Nucleus accumbens (tissue), 56 donors: ENCODE results near the gene MT1G.

Experiments
- DNase-seq, 56 donors: peaks; one replicate each; lab custom pipeline; 2025; lab: John Stamatoyannopoulos, UW

Gene MT1G

GRCh38 chr16:56640076-56640475, 27.8 kb downstream of the MT1G start:
- DNase-seq: no peak

- no peak for DNase-seq
These were observed 28.8 kb downstream of the MT1G start for GRCh38 chr16:56639045-56639444.

GRCh38 chr16:56637814-56638750, 29.8 kb downstream of the MT1G start, which contains the start of gene MT1A:
Gene MT1A, plus strand, starts transcription at chr16:56638666. Its CDS starts 73 bp downstream, at chr16:56638739.
- peak in 25 of 56 donors; percentile 8 to 73 (median 29) for DNase-seq

- DNase-seq: no peak
These were observed 31.1 kb downstream of the MT1G start for GRCh38 chr16:56636616-56637413.

GRCh38 chr16:56635441-56635967, 32.4 kb downstream of the MT1G start:
- DNase-seq: no peak

- no peak for DNase-seq
These were observed 33.0 kb downstream of the MT1G start for GRCh38 chr16:56634715-56635440.

GRCh38 chr16:56633535-56633934, 34.3 kb downstream of the MT1G start:
- DNase-seq: no peak

GRCh38 chr16:56632848-56633365, 35.0 kb downstream of the MT1G start:
- no peak for DNase-seq

- DNase-seq: peak in 37 of 56 donors; percentile 19 to 77 (median 49)
These were observed 35.6 kb downstream of the MT1G start, which contains the start of gene MT1M for GRCh38 chr16:56632156-56632847. Gene MT1M, plus strand, starts transcription at chr16:56632659. Its CDS starts 73 bp downstream, at chr16:56632732.

GRCh38 chr16:56631832-56632155, 36.1 kb downstream of the MT1G start:
- peak in 1 of 56 donors; percentile 46 for DNase-seq

GRCh38 chr16:56631197-56631596, 36.7 kb downstream of the MT1G start:
- DNase-seq: no peak

GRCh38 chr16:56630134-56630533, 37.7 kb downstream of the MT1G start:
- DNase-seq: no peak

- DNase-seq: no peak
These were observed 38.3 kb downstream of the MT1G start for GRCh38 chr16:56629531-56629930.

- DNase-seq: no peak
These were observed 39.1 kb downstream of the MT1G start for GRCh38 chr16:56628486-56629350.

- no peak for DNase-seq
These were observed 41.2 kb downstream of the MT1G start for GRCh38 chr16:56626685-56627084.

- peak in 2 of 56 donors; percentile 52 to 69 for DNase-seq
These were observed 41.8 kb downstream of the MT1G start for GRCh38 chr16:56625943-56626654.

GRCh38 chr16:56625140-56625942, 42.5 kb downstream of the MT1G start, which contains the start of gene MT1E:
Gene MT1E, plus strand, starts transcription at chr16:56625781. Its CDS starts 71 bp downstream, at chr16:56625852.
- DNase-seq: peak in 36 of 56 donors; percentile 28 to 74 (median 53)
